Subcutaneous adipose tissue (tissue), 4 donors: ENCODE results near the gene FRRS1. TPM values are rescaled to one million over a fixed set of nuclear protein-coding genes. Genes with fewer than 3 reads are reported as not detected.

Experiments used
- total RNA-seq, 4 donors: library from RNA; depleted of rRNA; stranded (reverse); fragments of >200 nt; gene quantifications; one replicate each; pipeline ENCODE4 v1.1.0, GENCODE V29; 2016
- TF ChIP-seq, protein P1 (sequence below): fragments of 450-650 bp; IDR thresholded peaks from one replicate; pipeline ENCODE4 v1.5.1; 2016; ENCODE audit warnings: low read depth, mild to moderate bottlenecking, control low read depth, antibody characterized with exemption, moderate library complexity

The FRRS1 gene
- total RNA-seq, 4 donors from 2014 or later, result 2.4 to 31.4 (median 8.7) TPM

DNA sequence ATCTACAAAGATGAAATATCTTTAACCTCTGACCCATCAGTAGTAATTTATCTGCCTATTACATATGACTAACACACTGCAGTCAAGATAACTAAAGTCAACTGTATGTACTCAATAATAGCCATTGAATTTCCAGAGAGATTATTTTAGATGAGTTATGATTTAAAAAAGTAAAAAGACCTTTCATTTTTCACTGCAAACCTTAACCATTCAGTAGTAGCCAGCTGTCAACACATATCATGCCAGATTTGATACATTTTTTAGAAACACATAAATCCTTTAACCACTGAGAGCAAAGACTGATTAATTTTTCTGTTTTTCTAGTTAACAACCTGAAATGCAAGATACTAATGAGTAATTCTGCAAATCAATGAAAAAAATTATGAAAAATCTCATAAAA lies 89.6 kb downstream of the FRRS1 start:
- TF ChIP-seq, protein P1, sequence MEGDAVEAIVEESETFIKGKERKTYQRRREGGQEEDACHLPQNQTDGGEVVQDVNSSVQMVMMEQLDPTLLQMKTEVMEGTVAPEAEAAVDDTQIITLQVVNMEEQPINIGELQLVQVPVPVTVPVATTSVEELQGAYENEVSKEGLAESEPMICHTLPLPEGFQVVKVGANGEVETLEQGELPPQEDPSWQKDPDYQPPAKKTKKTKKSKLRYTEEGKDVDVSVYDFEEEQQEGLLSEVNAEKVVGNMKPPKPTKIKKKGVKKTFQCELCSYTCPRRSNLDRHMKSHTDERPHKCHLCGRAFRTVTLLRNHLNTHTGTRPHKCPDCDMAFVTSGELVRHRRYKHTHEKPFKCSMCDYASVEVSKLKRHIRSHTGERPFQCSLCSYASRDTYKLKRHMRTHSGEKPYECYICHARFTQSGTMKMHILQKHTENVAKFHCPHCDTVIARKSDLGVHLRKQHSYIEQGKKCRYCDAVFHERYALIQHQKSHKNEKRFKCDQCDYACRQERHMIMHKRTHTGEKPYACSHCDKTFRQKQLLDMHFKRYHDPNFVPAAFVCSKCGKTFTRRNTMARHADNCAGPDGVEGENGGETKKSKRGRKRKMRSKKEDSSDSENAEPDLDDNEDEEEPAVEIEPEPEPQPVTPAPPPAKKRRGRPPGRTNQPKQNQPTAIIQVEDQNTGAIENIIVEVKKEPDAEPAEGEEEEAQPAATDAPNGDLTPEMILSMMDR, result no peak

DNA sequence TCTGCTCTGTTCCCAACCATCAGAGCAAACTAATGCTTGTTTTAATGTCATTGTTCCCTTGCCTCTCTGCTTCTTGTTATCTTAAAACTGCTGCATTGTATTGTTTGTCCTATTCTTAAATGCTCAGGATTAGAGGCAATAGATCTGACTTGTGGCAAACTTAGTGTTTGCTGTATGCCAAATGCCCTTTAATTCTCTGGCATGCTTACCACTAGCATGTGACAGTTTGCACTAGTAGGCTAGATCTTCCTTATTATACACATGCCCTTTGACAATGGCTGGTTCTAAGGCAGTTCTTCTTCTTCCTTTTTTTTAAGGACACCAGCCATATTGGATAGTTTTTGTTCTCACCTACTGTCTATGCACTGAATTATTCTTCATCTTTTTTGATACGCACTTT lies 90.4 kb downstream of the FRRS1 start:
- TF ChIP-seq, protein P1, result no peak

DNA sequence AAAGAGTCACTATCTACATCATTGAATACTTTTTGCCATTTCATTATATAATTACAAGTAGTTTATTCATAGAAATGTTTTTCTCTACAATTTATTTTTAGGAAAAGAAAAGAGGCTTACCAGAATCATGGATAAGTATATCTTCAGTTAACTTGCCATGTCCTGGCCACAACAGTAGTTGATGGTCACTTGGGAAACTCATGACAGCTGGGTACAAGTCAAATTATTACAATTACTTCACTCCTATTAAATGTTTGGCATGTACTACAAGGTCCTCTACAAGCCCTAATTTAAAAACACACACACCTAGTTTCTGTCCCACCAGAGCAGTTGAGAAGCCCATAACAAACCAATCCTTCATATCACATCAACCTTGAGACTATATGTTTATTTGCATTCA lies 91.1 kb downstream of the FRRS1 start:
- TF ChIP-seq, protein P1, result no peak

DNA sequence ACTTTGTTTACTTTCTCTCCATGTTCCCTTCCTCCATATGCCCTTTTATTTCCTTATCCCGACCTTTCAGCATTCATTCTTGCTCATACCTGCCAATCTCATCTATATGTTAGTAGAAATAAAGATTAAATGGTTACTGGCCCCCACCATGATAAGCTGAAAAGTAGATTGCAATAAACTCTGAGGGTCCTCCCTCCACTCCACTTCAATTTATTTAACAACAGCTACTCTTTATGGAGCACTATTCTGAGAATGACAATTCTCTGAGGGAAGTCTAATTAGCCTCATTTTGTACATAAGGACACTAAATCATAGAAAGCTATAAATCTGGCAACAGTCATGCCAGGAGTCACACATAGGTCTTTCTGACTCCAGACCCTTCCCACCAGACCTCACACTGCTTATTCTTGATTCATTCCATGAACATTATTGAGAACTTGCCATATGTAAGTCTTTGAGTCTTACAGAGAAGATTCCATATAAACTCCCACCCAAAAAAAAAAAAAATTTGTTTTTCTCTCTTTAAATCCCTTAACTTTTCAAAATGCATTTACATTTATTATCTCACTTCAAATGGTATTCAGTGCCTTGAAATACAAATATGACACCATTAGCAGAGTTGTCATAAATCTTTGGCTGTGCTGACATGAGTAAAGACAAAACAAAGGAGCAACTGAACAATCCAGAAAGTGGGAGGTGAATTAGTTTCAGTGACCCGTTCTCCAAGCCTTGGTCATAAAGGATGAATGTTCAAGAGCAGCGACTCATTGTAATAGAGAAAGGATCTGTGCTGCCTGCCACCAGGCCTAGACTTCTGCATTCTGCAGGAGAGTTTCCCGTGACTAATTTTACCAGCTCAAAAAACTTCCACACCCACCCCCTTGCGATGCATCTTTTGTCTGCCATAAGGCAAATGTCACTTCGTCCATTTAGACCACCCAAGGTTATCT lies 92.0 kb downstream of the FRRS1 start:
- TF ChIP-seq, protein P1, result no peak

DNA sequence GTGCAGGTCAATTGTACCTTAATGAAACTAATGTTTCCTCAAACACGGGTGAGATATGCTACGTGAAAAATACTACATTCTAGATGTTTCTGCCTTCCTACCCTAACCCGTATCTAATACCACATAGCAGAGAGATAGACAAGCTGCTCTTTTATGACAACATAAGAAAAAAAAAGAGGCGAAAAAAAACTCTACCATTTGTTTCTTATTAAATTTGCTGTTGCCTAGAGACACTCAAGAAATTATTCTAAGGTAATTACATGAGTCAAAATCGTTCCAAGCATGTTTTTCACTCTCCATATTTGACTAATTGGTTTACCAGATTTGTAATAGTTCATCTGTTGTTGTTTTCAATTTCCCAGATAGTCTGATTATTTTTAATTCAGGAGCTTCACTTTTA lies 93.1 kb downstream of the FRRS1 start:
- TF ChIP-seq, protein P1, result no peak

DNA sequence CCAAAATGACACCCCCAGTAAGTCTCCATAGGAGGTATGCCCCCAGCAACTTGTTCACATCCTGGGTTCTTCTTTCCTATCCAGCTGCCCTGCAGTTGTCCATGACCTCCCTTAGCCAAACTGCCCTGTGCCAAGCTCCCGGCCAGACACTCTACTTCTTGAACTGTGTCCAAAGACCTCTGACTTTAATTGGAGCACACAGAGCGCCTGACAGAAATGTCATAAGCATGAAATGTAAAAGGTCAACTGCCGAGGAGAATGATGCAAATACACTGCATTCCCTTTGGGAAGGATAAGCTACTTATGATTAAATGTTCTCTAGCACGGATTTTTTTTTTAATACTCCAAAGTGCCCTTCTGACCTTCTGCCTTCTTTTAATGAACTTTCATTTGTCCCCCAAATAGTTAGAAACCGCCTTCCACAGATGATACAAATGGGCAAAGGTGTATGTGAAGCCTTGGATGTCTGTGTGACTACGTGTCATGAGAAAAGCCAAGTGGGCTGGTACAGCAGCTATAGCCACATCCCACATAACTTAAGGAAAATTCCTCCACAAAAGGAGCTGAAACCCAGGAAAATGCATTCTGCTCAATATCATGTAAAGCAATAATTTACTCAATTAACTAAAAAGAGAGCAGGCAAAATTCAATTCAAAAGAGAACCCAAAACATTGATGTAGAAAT lies 93.8 kb downstream of the FRRS1 start:
- TF ChIP-seq, protein P1, result no peak

DNA sequence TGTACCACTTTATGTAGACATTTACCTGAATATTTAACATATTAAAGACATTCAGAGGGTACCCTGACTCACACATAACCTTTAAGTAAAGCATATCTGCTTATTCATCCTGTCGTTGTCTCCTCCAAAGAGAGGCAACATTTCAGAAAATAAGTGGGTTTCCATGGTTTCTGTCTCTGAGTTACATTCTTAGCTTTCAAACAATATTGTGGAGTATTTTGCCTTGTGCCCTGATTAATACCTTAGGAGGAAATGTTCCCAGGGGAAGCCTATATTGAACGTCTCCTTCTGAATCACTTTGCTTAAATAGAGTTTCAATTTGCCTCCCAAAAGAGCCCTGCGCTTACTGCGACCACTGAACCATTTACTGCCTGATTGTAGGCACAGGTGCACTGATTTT lies 94.4 kb downstream of the FRRS1 start:
- TF ChIP-seq, protein P1, result no peak
